ENCODE data around the gene DACT3.
A peak's percentile ranks its signal among the peaks of the same experiment; 100 is the strongest.

The DACT3 gene

DNA sequence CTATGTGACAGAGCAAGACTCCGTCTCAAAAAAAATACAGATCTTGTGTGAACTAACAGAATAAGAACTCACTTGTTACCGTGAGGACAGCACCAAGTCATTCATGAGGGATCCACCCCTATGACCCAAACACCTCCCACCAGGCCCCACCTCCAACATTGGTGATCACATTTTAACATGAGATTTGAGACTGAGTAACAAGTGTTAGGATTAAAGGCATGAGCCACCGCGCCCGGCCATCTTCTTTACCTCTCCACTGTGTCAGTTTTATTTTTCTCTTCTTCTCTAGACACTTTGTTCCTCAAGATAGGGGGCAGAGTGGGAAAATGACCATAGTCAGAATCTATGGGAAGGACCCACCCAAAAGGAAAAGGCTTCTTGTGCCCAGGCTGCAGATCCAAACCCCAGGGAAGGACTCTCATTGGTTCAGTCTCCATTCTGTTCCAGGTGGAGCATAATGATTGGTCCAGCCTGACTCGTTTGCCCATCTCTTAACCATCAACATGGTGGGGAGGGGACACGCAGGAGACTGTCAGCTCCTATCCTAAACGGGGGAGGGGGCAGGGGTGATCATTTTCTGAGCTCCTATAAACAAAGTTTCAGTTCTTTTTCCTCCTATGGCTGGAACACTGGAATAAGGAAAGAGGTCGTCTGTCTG, 61.1 kb downstream of the DACT3 start:
- peak overlapping the region; percentile 84 for H3K27ac ChIP-seq (ENCODE audit: low read depth, low read length)
- no peaks in the 10 kb centered on the region for H3K36me3 ChIP-seq (ENCODE audit: insufficient read depth, low read length)
- peak overlapping the region; percentile 60 to 85 for H3K4me3 ChIP-seq (ENCODE audit: low read depth in 1 of 2, low read length in 2 of 2)
- H3K4me1 ChIP-seq (ENCODE audit: insufficient read depth, low read length) = peaks cover 32% of the 10 kb centered on the region
- H3K9ac ChIP-seq (ENCODE audit: low read length) = peak overlapping the region; percentile 39
- H3K27me3 ChIP-seq (ENCODE audit: control insufficient read depth in 1 of 2, insufficient read depth in 2 of 2, low read length in 2 of 2) = no peaks in the 10 kb centered on the region
- H3K9me3 ChIP-seq (ENCODE audit: low read length) = no peaks in the 10 kb centered on the region

DNA sequence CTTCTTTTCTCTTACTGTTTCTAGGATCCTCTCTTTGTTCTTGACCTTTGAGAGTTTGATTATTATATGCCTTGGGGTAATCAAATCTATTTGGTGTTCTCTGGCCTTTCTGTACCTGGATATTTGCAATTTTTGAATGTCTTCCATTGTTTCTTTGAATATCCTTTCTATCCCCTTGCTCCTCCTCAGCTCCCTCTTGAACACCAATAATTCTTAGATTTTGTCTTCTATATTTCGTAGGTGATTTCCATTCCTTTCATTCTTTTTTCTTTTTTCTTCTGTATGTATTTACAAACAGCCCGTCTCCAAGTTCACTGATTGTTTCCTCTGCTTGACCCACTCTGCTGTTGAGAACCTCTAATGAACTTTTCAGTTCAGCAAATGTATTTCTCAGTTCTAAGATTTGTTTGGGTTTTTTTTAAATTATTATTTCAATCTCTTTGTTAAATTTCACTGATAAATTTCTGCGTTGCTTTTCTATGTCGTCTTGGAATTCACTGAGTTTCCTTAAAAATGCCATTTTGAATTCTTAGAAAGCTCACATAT, 62.5 kb downstream of the DACT3 start:
- H3K9ac ChIP-seq (ENCODE audit: low read length) = no peak overlapping the region
- no peaks in the 10 kb centered on the region for H3K9me3 ChIP-seq (ENCODE audit: low read length)
- H3K4me3 ChIP-seq (ENCODE audit: low read depth in 1 of 2, low read length in 2 of 2) = no peak overlapping the region
- no peaks in the 10 kb centered on the region for H3K27me3 ChIP-seq (ENCODE audit: control insufficient read depth in 1 of 2, insufficient read depth in 2 of 2, low read length in 2 of 2)
- no peak overlapping the region for H3K27ac ChIP-seq (ENCODE audit: low read depth, low read length)
- H3K4me1 ChIP-seq (ENCODE audit: insufficient read depth, low read length) = peaks cover 18% of the 10 kb centered on the region
- no peaks in the 10 kb centered on the region for H3K36me3 ChIP-seq (ENCODE audit: insufficient read depth, low read length)
